ENCODE results near the gene RGS16.

- TF ChIP-seq CTCF (conservative IDR thresholded peaks at IDR 0.05; ENCODE audit: low read depth, low read length): no peak
- no peak for TF ChIP-seq EZH2 (IDR thresholded peaks at IDR 0.05; ENCODE audit: low read length, unreplicated experiment)
- TF ChIP-seq EZH2phosphoT487 (IDR thresholded peaks at IDR 0.05; ENCODE audit: borderline replicate concordance, low read length): no peak
Measured at GRCh38 chr1:182617014-182617429, 12.8 kb upstream of the RGS16 start.

Data from PC-3 (cell line).